ENCODE data around the gene LIN37. TPM values are rescaled to one million over a fixed set of nuclear protein-coding genes. Genes with fewer than 3 reads are reported as not detected.

Gene LIN37
- total RNA-seq, 4 donors from 2014 or later, result 7.5 to 12.2 (median 10.0) TPM

- no peak for TF ChIP-seq CTCF (IDR thresholded peaks at IDR 0.05; ENCODE audit: low read depth)
Measured at GRCh38 chr19:35744430-35745327, 3.7 kb upstream of the LIN37 start.

GRCh38 chr19:35745328-35746086 is 2.9 kb upstream of the LIN37 start, which contains the start of the genes PSENEN and U2AF1L4:
TSS of gene PSENEN (plus strand) at chr19:35745651. CDS start at chr19:35745931, 280 bp downstream.
TSS of gene U2AF1L4 (minus strand) at chr19:35745418. CDS start at chr19:35745391, 27 bp downstream.
- TF ChIP-seq CTCF (IDR thresholded peaks at IDR 0.05; ENCODE audit: low read depth), result no peak

GRCh38 chr19:35746087-35746462 is 2.3 kb upstream of the LIN37 start:
- TF ChIP-seq CTCF (IDR thresholded peaks at IDR 0.05; ENCODE audit: low read depth), result no peak

- TF ChIP-seq CTCF (IDR thresholded peaks at IDR 0.05; ENCODE audit: low read depth), result no peak
Measured at GRCh38 chr19:35746531-35746930, 1.8 kb upstream of the LIN37 start.

GRCh38 chr19:35750167-35750566 is 1.8 kb downstream of the LIN37 start:
- no peak for TF ChIP-seq CTCF (IDR thresholded peaks at IDR 0.05; ENCODE audit: low read depth)

- no peak for TF ChIP-seq CTCF (IDR thresholded peaks at IDR 0.05; ENCODE audit: low read depth)
Measured at GRCh38 chr19:35751839-35752745, 3.7 kb downstream of the LIN37 start.
